Peyer's patch (tissue), 4 donors: ENCODE measurements around the gene FASTK.

Experiments
- CTCF ChIP-seq, 6 experiments: fragments of 450-650 bp in 4 of 6; fragments of 200-600 bp in 2 of 6; sonication (generic) in 1 of 6; IDR thresholded peaks; one replicate each; pipeline ENCODE4 v1.5.1; 2017 to 2019; ENCODE audit warnings: antibody characterized with exemption in 6 of 6, mild to moderate bottlenecking in 3 of 6, moderate library complexity in 1 of 6
- POLR2A ChIP-seq, 2 donors: fragments of 450-650 bp; IDR thresholded peaks; one replicate each; pipeline ENCODE4 v1.5.1; 2017; ENCODE audit warnings: antibody characterized with exemption in 2 of 2, mild to moderate bottlenecking in 2 of 2, moderate library complexity in 2 of 2

- TF ChIP-seq CTCF (IDR thresholded peaks at IDR 0.05) (no peak), POLR2A (IDR thresholded peaks at IDR 0.05) (no peak)
Measured at GRCh38 chr7:151104411-151105235, 24.0 kb upstream of the FASTK start.
